Endothelial cell of umbilical vein (primary cell): ENCODE data around the gene FGFR4.

Source experiments
- CTCF ChIP-seq, 2 donors: IDR thresholded peaks; 1 replicate in 1 of 2; 2 replicates in 1 of 2; pipeline ENCODE4 v1.5.1; 2011; ENCODE audit warnings: low read length in 2 of 2, mild to moderate bottlenecking in 2 of 2, moderate library complexity in 2 of 2, control low read depth in 1 of 2, inconsistent platforms in 1 of 2, low read depth in 1 of 2; ENCODE audit not compliant: insufficient read depth in 1 of 2; ENCODE audit errors: extremely low read depth in 1 of 2
- EZH2 ChIP-seq: IDR thresholded peaks from 2 replicates; pipeline ENCODE4 v1.6.1; 2012; ENCODE audit warnings: borderline replicate concordance, low read depth, mild to moderate bottlenecking, moderate library complexity, low read length, inconsistent platforms; ENCODE audit not compliant: severe bottlenecking
- GATA2 ChIP-seq: IDR thresholded peaks from 2 replicates; pipeline ENCODE4 v1.7.0; 2011; ENCODE audit warnings: low read depth, mild to moderate bottlenecking, moderate library complexity, mixed read lengths, low read length; ENCODE audit not compliant: insufficient read length, insufficient read depth
- JUN ChIP-seq: IDR thresholded peaks from 2 replicates; pipeline ENCODE4 v1.6.1; 2011; ENCODE audit warnings: borderline replicate concordance, low read depth; ENCODE audit not compliant: insufficient read length, insufficient read depth
- MAX ChIP-seq: IDR thresholded peaks from 2 replicates; pipeline ENCODE4 v1.6.1; 2011; ENCODE audit not compliant: insufficient read depth, insufficient read length
- POLR2A ChIP-seq: IDR thresholded peaks from 2 replicates; pipeline ENCODE4 v1.6.1; 2012; ENCODE audit warnings: low read depth, mild to moderate bottlenecking, control low read depth, low read length
- POLR2AphosphoS5 ChIP-seq: IDR thresholded peaks from 2 replicates; pipeline ENCODE4 v1.6.1; 2012; ENCODE audit warnings: low read depth, mild to moderate bottlenecking, control low read depth, low read length, moderate library complexity; ENCODE audit not compliant: insufficient read depth

- TF ChIP-seq POLR2A: no peak
- no peak for TF ChIP-seq CTCF (IDR thresholded peaks at IDR 0.05; ENCODE audit: extremely low read depth in 1 of 2, insufficient read depth in 1 of 2, low read depth in 1 of 2, low read length in 2 of 2)
- no peak for TF ChIP-seq JUN
- TF ChIP-seq EZH2: no peak
- no peak for TF ChIP-seq MAX
- no peak for TF ChIP-seq POLR2AphosphoS5
- no peak for TF ChIP-seq GATA2
Observed at GRCh38 chr5:177141496-177141895, 54.8 kb downstream of the FGFR4 start.
